ENCODE data around the gene FES.

Gene FES

DNA sequence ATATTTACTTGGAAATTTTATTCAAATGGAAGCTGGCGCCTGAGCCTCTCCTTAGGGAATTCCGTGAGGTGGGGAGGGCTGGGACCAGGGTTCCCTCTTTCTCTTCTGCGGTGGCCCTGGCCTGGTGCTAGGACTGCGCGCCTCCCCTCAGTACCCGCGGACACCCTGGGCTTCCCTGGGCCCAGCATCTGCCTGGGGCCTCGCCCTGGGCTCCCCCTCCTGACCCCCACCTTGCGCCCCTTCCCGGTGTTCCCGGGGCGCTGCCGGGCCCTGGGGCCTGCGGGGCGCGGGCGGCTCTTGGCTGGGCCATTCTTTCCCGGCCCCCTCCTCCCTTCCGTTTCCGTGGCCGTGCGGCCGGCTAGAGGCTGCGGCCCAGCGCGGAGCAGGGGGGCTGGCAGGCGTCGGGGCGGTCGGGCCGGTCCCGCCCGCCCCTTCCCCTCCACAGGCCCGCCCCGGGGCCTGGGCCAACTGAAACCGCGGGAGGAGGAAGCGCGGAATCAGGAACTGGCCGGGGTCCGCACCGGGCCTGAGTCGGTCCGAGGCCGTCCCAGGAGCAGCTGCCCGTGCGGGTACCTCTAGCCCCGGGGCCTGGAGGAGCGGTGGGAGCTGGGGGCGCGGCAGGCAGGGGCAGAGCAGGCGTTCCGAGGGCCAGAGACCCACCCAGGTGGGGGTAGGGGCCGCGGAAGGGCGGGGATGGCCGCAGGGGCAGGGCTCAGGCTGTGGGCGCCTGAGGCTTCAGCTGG lies at the start of gene FES:
Gene FES, plus strand, starts transcription at position 529 of the 743 bp plus-strand sequence. CDS start 542 bp downstream, outside the sequence.
- no peak for DNase-seq (ENCODE audit: extremely low spot score)
- CTCF ChIA-PET, result interaction anchor here (1.7 to 2.3 kb wide), 2 partner anchors 11 to 71 kb away, joined by 5 to 17 read pairs; no protein-coding TSS in a partner anchor

DNA sequence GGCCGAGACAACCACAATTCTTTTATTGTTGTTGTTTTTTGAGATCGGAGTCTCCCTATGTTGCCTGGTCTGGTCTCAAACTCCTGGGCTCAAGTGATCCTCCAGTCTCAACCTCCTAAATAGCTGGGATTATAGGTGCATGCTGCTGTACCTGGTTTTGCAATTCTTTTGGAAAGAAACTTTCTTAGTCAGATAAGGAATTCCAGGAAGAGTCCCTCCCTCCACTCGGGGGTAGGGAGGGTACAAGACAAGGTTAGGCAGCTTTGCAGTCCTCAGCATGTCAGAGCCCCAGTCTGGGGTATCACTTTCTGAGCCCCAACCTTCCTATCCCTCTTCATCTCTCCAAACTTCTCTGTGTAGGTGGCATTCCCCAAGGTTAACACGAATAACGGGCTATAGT lies 49.7 kb upstream of the FES start:
- ChIA-PET CTCF (no interaction called here), POLR2A (no interaction called here)
- TF ChIP-seq HDGF (IDR thresholded peaks at IDR 0.05; ENCODE audit: borderline replicate concordance), result no peak
- no peak for TF ChIP-seq FOXM1 (IDR thresholded peaks at IDR 0.05; ENCODE audit: borderline replicate concordance)
- TF ChIP-seq, protein P1, sequence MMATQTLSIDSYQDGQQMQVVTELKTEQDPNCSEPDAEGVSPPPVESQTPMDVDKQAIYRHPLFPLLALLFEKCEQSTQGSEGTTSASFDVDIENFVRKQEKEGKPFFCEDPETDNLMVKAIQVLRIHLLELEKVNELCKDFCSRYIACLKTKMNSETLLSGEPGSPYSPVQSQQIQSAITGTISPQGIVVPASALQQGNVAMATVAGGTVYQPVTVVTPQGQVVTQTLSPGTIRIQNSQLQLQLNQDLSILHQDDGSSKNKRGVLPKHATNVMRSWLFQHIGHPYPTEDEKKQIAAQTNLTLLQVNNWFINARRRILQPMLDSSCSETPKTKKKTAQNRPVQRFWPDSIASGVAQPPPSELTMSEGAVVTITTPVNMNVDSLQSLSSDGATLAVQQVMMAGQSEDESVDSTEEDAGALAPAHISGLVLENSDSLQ (IDR thresholded peaks at IDR 0.05), result no peak
- TF ChIP-seq NFRKB (IDR thresholded peaks at IDR 0.05), result no peak
- no peak for TF ChIP-seq SP1 (IDR thresholded peaks at IDR 0.05)
- no peak for TF ChIP-seq ELF4 (IDR thresholded peaks at IDR 0.05)
- no peak for DNase-seq (ENCODE audit: extremely low spot score)

More for the DNA sequence above, at the start of gene FES:
- TF ChIP-seq FOXA1 (IDR thresholded peaks at IDR 0.05), result no peak
- TF ChIP-seq, protein P1 (IDR thresholded peaks at IDR 0.05), result no peak
- TF ChIP-seq CTBP1 (IDR thresholded peaks at IDR 0.05; ENCODE audit: borderline replicate concordance), result no peak
- no peak for TF ChIP-seq LEF1 (IDR thresholded peaks at IDR 0.05; ENCODE audit: borderline replicate concordance)
- no peak for TF ChIP-seq ARNT (IDR thresholded peaks at IDR 0.05)
- no peak for TF ChIP-seq NFRKB (IDR thresholded peaks at IDR 0.05)
- TF ChIP-seq FOXM1 (IDR thresholded peaks at IDR 0.05; ENCODE audit: borderline replicate concordance), result no peak
- TF ChIP-seq TARDBP (IDR thresholded peaks at IDR 0.05), result no peak
- no peak for TF ChIP-seq ELF4 (IDR thresholded peaks at IDR 0.05)
- TF ChIP-seq SP1 (IDR thresholded peaks at IDR 0.05), result no peak
- no peak for TF ChIP-seq FOXK2 (IDR thresholded peaks at IDR 0.05)
- TF ChIP-seq SUZ12 (IDR thresholded peaks at IDR 0.05), result no peak
- TF ChIP-seq ZNF384 (IDR thresholded peaks at IDR 0.05), result no peak
- POLR2A ChIA-PET, result interaction anchor here (1.0 kb wide), 1 partner anchor 167 kb away, joined by 4 read pairs; the partner anchor contains the start of gene BLM

DNA sequence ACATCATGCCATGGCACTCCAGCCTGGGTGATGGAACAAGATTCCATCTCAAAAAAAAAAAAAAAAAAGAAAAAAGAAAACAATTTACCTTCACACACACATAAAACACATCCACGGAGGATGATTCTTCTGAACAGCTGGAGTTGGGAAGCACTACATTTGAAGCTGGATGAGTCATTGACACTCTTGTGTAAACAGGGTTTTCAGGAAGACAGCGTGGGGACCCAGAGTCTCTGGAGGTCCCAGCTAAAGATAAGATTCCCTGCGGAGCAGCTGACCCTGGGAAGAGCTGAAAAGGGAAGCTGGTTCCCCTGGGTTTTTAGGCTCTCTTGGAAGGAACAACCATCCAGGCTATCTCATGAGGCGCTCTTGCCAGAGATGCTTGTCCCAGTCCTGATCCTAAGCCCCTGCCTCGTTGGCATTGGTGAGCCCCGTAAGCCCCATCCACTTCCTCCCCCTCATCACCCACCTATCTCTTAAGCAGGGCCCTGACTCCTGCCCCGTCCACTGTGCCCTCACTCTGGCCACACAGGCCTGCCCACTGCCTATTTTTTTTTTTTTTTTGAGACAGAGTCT lies 47.9 kb upstream of the FES start:
- DNase-seq (ENCODE audit: extremely low spot score), result no peak
- TF ChIP-seq ZNF384 (IDR thresholded peaks at IDR 0.05), result no peak
- no peak for TF ChIP-seq HDGF (IDR thresholded peaks at IDR 0.05; ENCODE audit: borderline replicate concordance)
- TF ChIP-seq BHLHE40 (IDR thresholded peaks at IDR 0.05; ENCODE audit: borderline replicate concordance), result no peak
- ChIA-PET POLR2A (no interaction called here), CTCF (interaction anchor here (1.3 kb wide), 1 partner anchor 50 kb away, joined by 3 read pairs; no protein-coding TSS in a partner anchor)

DNA sequence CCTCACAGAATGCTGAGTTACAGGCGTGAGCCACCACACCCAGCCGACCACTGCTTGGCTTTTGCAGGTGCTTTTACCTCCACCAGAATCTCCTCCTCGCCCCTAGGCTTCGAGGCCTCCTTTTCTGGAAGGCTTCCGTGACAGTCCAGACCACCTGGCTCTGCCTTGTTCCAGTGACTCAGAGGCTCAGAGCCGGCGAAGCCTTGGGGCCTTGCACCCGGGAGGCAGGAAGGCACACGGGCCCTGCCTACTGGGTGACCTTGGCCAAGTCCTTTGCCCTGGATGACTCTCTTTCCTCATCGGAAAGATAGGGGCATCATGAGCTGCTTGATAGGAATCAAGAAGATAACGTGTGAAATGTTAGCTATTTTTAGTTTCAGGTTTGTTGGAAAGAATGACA lies 47.2 kb upstream of the FES start:
- POLR2A ChIA-PET, result no interaction called here
- CTCF ChIA-PET, result no interaction called here
- TF ChIP-seq CTBP1 (IDR thresholded peaks at IDR 0.05; ENCODE audit: borderline replicate concordance) (no peak), NFRKB (IDR thresholded peaks at IDR 0.05) (no peak), FOXK2 (IDR thresholded peaks at IDR 0.05) (no peak), FOXM1 (IDR thresholded peaks at IDR 0.05; ENCODE audit: borderline replicate concordance) (no peak)
- TF ChIP-seq, protein P1 (IDR thresholded peaks at IDR 0.05), result no peak
- no peak for DNase-seq (ENCODE audit: extremely low spot score)

DNA sequence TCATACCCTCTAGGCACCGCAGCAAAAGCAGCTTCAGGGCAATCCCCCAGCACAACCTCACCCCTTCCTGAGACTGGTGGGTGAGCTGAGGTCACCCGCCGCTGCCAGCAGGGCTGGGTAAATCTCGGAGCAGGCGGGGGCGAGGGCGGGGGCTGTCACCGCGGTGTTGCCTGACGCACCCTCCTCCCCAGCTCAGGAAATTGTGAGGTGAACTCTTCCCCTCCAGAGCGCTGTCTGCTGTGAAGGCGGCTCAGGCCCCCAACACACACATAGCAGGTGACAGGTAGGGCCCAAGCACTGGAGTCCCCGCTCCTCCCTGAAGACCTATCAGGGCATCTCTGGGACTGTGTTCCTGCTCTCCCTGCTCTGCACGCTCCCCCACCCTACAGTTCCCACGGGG lies 46.2 kb upstream of the FES start:
- POLR2A ChIA-PET, result no interaction called here
- CTCF ChIA-PET, result no interaction called here
- DNase-seq (ENCODE audit: extremely low spot score), result no peak
- TF ChIP-seq SUZ12 (IDR thresholded peaks at IDR 0.05), result no peak
- no peak for TF ChIP-seq ELF4 (IDR thresholded peaks at IDR 0.05)
- no peak for TF ChIP-seq TARDBP (IDR thresholded peaks at IDR 0.05)
- TF ChIP-seq FOXK2 (IDR thresholded peaks at IDR 0.05), result no peak
- TF ChIP-seq SP1 (IDR thresholded peaks at IDR 0.05), result no peak
- no peak for TF ChIP-seq BHLHE40 (IDR thresholded peaks at IDR 0.05; ENCODE audit: borderline replicate concordance)
- TF ChIP-seq, protein P1 (IDR thresholded peaks at IDR 0.05), result no peak
- no peak for TF ChIP-seq L3MBTL2 (conservative IDR thresholded peaks at IDR 0.05)
- no peak for TF ChIP-seq LEF1 (IDR thresholded peaks at IDR 0.05; ENCODE audit: borderline replicate concordance)
- TF ChIP-seq FOXM1 (IDR thresholded peaks at IDR 0.05; ENCODE audit: borderline replicate concordance), result no peak

DNA sequence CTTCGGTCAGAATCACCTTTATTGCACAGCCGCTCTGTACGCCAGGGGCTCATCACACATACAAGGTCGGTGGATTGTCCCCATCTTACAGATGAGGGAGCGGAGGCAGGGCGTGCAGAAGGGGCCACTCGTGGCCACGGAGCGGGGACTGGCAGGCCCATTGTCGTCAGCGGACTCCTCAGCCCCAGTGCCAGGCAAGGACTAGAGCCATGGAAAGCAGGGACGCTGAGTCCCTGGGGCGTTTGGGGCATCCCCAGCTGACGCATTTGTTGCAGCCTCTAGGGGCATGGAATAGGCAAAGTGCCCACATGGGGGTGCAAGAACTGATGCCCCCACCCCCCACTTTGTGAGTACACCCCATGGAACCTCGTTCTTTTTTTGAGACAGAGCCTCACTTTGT lies 45.8 kb upstream of the FES start:
- ChIA-PET POLR2A (no interaction called here), CTCF (no interaction called here)
- DNase-seq (ENCODE audit: extremely low spot score), result no peak
- TF ChIP-seq ELF4 (IDR thresholded peaks at IDR 0.05), result no peak
- no peak for TF ChIP-seq HDGF (IDR thresholded peaks at IDR 0.05; ENCODE audit: borderline replicate concordance)
- no peak for TF ChIP-seq ARNT (IDR thresholded peaks at IDR 0.05)
- TF ChIP-seq SUZ12 (IDR thresholded peaks at IDR 0.05), result no peak
- no peak for TF ChIP-seq NFRKB (IDR thresholded peaks at IDR 0.05)
- TF ChIP-seq ZNF384 (IDR thresholded peaks at IDR 0.05), result no peak
- no peak for TF ChIP-seq L3MBTL2 (conservative IDR thresholded peaks at IDR 0.05)
- TF ChIP-seq FOXM1 (IDR thresholded peaks at IDR 0.05; ENCODE audit: borderline replicate concordance), result no peak
- no peak for TF ChIP-seq BHLHE40 (IDR thresholded peaks at IDR 0.05; ENCODE audit: borderline replicate concordance)
- no peak for TF ChIP-seq CTBP1 (IDR thresholded peaks at IDR 0.05; ENCODE audit: borderline replicate concordance)
- TF ChIP-seq SP1 (IDR thresholded peaks at IDR 0.05), result no peak
- no peak for TF ChIP-seq FOXA1 (IDR thresholded peaks at IDR 0.05)
- TF ChIP-seq LEF1 (IDR thresholded peaks at IDR 0.05; ENCODE audit: borderline replicate concordance), result no peak
- no peak for TF ChIP-seq FOXK2 (IDR thresholded peaks at IDR 0.05)
- TF ChIP-seq TARDBP (IDR thresholded peaks at IDR 0.05), result no peak
- TF ChIP-seq, protein P1 (IDR thresholded peaks at IDR 0.05), result no peak

All from HEK293T (cell line).